KOPT-K1 (cell line): ENCODE measurements around the gene ACP1.

Source experiments
- H3K27ac ChIP-seq: fragments of 200-600 bp; sonication (generic); 2 replicates; pipeline ENCODE4 v1.5.1; 2016; ENCODE audit warnings: antibody characterized with exemption, mild to moderate bottlenecking, low read depth, low read length; ENCODE audit not compliant: poor library complexity, severe bottlenecking
- H3K36me3 ChIP-seq: fragments of 200-600 bp; sonication (generic); 2 replicates; pipeline ENCODE4 v1.5.1; 2017; ENCODE audit warnings: antibody characterized with exemption, mild to moderate bottlenecking, low read length, moderate library complexity; ENCODE audit not compliant: insufficient read depth
- H3K9me3 ChIP-seq: fragments of 200-600 bp; sonication (generic); 2 replicates; pipeline ENCODE4 v1.5.1; 2017; ENCODE audit warnings: antibody characterized with exemption, low read length, mild to moderate bottlenecking; ENCODE audit not compliant: insufficient read depth, poor library complexity, severe bottlenecking

The ACP1 gene

GRCh38 chr2:264493-265468 is at the start of gene ACP1:
ACP1 (plus strand) TSS chr2:264947; CDS start chr2:264965, 18 bp downstream.
- peak within 1 kb of the TSS; percentile 78 for H3K27ac ChIP-seq

GRCh38 chr2:216068-216467 is 48.7 kb upstream of the ACP1 start:
- peaks cover 13% of the 10 kb centered on the region for H3K9me3 ChIP-seq
- no peaks in the 10 kb centered on the region for H3K36me3 ChIP-seq
- H3K27ac ChIP-seq = no peak overlapping the region

More at GRCh38 chr2:264493-265468, at the start of gene ACP1:
- peaks cover 27% of the 10 kb centered on the region for H3K36me3 ChIP-seq
- H3K9me3 ChIP-seq = no peaks in the 10 kb centered on the region

DNA sequence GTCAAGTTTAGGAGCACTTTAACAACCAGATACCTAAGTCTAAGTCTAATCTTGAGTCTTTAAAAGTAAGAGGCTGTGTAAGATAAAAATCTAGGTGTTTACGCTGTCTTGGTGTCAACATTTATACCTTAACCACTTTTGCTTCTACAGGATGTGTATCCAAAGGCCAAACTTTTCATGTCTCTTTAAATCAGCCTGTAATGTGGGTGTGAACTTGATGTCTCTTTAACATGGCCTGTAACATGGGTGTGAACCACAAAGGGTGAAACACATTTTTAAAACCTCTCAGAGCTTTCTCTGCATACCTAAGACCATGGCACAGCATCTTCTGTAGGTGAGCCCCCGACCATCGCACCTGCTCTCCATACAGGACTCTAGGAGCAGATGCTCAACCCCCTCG is 41.3 kb upstream of the ACP1 start:
- Histone ChIP-seq H3K27ac (no peak overlapping the region), H3K36me3 (peaks cover 12% of the 10 kb centered on the region; the same call in 1 of the 2 replicates), H3K9me3 (no peaks in the 10 kb centered on the region)

DNA sequence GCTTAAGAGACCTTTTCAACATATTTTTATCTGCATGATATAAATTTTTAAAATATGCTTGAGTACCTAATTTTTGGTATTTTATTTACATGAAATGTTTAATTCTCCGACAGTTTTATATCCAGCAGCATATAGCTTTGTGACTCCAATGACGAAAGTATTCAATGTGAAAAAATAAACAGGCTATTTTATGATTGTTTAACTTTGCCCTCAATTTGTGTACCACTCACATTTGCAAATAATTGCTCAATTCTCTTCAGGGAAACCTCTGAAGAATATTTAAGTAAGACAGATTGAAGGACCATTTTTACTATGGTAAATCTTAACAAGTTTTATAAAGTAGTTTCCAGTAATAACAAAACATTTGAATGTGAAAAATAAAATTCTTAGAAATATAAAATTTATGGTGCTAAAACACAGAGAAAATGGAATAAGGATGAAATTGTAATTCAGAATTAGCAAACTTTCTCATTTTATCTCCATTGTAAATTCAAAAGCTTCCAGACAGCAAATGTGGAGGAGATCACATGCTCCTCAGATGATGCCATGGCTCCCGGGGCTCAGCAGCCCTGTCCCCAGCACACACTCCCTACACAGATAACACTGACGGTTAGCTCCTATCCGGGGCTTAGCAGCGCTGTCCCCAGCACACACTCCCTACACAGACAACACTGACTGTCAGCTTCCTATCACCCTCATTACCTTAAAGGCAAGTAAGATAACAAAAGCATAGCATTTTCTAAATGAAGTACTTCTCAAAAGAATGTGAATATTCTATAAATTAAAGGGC is 40.6 kb upstream of the ACP1 start:
- Histone ChIP-seq H3K36me3 (peaks cover 16% of the 10 kb centered on the region; the same call in 1 of the 2 replicates), H3K27ac (no peak overlapping the region), H3K9me3 (no peaks in the 10 kb centered on the region)

GRCh38 chr2:228115-228514 is 36.6 kb upstream of the ACP1 start:
- peaks cover 16% of the 10 kb centered on the region; the same call in 1 of the 2 replicates for H3K36me3 ChIP-seq
- H3K27ac ChIP-seq = no peak overlapping the region
- no peaks in the 10 kb centered on the region for H3K9me3 ChIP-seq

DNA sequence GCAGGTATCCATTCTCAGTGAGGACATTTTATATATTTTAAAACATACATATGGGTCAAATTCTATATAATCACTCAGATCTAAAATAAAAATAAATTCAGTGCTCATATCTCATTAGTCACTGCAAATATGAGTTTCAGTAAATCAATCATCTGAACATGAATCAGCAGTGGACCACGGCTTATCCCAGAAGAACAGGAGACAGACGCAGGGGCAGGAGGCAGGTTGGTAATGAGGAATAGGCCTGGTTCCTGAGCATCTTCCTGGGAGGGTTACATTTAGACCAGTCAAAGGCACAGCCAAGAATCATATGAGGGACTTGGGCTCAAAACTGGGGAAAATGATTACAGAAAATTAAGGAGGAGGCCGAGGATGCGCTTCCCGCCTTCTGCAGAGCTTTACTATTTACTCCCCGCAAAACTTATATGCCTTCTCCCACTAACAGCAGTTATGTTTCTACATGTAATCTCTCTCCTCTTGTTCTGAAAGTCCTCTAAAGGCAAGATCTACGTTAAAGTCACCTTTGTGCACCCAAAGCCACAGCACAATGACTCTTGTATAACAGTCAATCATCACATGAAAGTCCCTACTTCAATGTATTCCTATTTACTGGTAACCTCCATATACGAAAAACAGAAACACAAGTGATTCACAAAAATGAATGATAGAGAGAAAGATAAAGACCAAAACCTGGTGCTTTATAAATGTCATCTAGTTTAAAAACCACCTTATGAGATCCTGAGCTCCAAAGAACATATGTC is 36.0 kb upstream of the ACP1 start:
- Histone ChIP-seq H3K36me3 (peaks cover 16% of the 10 kb centered on the region; the same call in 1 of the 2 replicates), H3K27ac (no peak overlapping the region), H3K9me3 (no peaks in the 10 kb centered on the region)

GRCh38 chr2:231521-232185 is 33.1 kb upstream of the ACP1 start:
- Histone ChIP-seq H3K27ac (no peak overlapping the region), H3K36me3 (peaks cover 7% of the 10 kb centered on the region; the same call in 1 of the 2 replicates), H3K9me3 (no peaks in the 10 kb centered on the region)

DNA sequence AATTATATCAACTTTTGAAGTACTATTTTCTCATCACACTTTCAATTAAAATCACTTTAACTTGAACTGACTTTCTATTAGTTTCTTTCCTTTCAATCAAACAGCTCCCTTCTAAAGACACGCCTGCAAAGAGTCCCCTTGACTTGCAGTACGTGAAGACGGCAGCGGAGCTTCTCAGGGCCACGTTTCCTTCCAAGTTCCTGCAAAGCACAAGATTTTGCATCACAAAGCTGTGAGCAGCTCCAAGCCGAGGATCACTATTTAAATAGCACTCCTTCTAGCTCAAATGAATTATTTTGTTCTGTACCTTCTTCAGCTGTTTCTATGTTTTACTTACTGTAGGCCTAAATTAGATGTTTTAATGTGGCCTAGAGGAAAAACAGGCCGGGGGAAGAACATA is 31.7 kb upstream of the ACP1 start:
- H3K9me3 ChIP-seq = no peaks in the 10 kb centered on the region
- no peak overlapping the region for H3K27ac ChIP-seq
- 0 out of 2 replicates have a peak, but pooled peaks cover 4% of the 10 kb centered on the region for H3K36me3 ChIP-seq

DNA sequence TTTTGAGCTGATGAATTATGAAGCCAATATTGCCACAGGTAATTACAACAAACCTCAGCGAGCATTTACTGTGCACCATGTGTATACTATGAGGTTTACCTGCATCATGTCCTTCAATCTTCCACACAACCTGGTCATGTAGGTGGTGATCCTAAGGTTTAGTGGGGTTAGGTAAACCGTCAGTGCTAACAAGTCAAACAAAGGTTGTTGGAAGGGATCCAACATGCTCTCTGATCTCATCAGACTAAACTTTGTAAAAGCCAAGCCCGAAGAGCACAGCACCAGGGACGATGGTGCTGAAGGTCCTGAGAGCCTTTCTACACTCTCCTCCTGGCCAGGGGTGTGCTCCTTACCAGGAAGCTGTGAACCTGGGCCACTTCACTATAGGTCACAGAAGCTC is 30.3 kb upstream of the ACP1 start:
- H3K9me3 ChIP-seq = no peaks in the 10 kb centered on the region
- no peak overlapping the region for H3K27ac ChIP-seq
- H3K36me3 ChIP-seq = no peaks in the 10 kb centered on the region

DNA sequence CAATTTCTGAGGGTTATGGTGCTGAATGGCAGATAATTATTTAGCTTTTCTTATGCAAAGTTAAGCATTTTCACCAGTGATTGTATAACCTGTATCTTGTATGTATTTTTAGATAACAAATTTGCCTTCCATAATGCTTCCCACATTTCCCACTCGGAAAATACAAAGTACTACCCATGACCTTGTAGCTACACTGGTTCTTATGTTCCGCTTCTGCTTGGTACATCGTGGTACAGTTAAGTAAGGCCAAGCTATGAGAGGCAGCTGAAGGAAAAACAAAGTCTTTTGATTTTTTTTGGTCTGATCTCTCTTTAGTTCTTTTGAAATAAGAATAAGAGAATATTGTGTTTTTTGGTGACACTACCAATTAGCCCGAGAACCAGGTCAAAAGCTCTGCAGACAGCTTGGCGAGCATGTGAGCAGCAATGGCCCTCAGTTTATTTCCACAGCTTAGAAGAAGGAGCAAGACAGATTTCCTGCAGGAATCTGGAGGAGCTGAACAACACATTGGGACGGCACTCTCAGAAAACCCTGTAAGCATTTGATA is 27.7 kb upstream of the ACP1 start:
- Histone ChIP-seq H3K36me3 (no peaks in the 10 kb centered on the region), H3K27ac (no peak overlapping the region), H3K9me3 (no peaks in the 10 kb centered on the region)

- Histone ChIP-seq H3K27ac (no peak overlapping the region), H3K36me3 (no peaks in the 10 kb centered on the region), H3K9me3 (no peaks in the 10 kb centered on the region)
Measured at GRCh38 chr2:237878-238277, 26.9 kb upstream of the ACP1 start.

- Histone ChIP-seq H3K27ac (no peak overlapping the region), H3K36me3 (no peaks in the 10 kb centered on the region), H3K9me3 (no peaks in the 10 kb centered on the region)
Measured at GRCh38 chr2:238431-238830, 26.3 kb upstream of the ACP1 start.

DNA sequence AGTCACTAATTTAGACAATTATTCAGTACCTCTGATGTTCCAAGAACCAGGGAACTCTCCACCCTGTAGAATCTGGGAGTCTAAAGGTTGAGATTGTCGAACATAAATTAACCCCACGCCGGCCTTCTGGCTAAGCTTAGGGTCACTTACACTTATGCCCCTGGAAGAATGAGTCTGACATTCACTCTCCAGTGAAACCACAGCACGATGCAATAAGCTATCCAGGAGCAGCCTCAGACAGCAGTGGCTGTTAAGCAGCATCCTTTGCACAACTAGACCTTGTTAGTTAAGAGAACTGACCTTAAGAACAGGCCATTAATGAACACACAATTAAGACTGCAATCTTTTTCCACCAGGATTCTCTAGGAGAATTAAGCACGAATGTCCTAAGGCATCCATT is 25.9 kb upstream of the ACP1 start:
- Histone ChIP-seq H3K27ac (no peak overlapping the region), H3K9me3 (no peaks in the 10 kb centered on the region), H3K36me3 (no peaks in the 10 kb centered on the region; the same call in 1 of the 2 replicates)

DNA sequence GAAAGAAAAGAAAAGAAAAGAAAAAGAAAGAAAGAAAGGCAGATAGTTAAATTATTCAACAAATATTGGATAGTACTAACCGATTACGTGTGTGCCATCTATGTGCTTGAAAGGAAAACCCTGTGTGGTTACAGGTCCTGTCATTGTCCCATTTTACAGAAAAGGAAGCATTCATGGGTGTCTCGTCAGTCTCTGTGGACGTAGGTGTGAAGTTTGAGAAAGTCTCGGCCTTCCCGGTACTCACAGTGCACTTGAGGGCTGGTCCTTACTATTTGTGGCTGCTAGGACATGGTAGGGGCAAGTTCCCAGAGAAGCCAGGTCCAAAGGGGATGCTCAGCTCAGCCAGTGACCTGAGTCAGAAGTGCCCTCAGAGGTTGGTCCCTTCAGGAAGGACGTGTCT is 20.2 kb upstream of the ACP1 start:
- Histone ChIP-seq H3K27ac (no peak overlapping the region), H3K36me3 (peaks cover 12% of the 10 kb centered on the region; the same call in 1 of the 2 replicates), H3K9me3 (no peaks in the 10 kb centered on the region)
